GM19238 (cell line): Measurements from ENCODE around the gene GPR75.

Source experiments
- DNase-seq: peaks from one replicate; pipeline ENCODE4 v3.0.0; 2011; ENCODE audit warnings: low spot score; ENCODE audit not compliant: insufficient read length

Gene GPR75

GRCh38 chr2:53811601-53812000 is 48.2 kb downstream of the GPR75 start:
- DNase-seq, result no peak
